ENCODE data around the gene AURKAIP1.

Gene AURKAIP1

GRCh38 chr1:1354271-1355247 lies 20.4 kb downstream of the AURKAIP1 start:
- no peak for DNase-seq
- in situ Hi-C loops (cut with HindIII; ENCODE audit: low pct_ligation_motif_present, low pct_unique_long_range_greater_than_20kb, low sequenced_read_pairs): no loop called here

GRCh38 chr1:1353389-1354151 lies 21.4 kb downstream of the AURKAIP1 start:
- DNase-seq: no peak
- in situ Hi-C loops (cut with HindIII; ENCODE audit: low pct_ligation_motif_present, low pct_unique_long_range_greater_than_20kb, low sequenced_read_pairs): no loop called here

- DNase-seq: no peak
- in situ Hi-C loops (cut with HindIII; ENCODE audit: low pct_ligation_motif_present, low pct_unique_long_range_greater_than_20kb, low sequenced_read_pairs): no loop called here
Observed at GRCh38 chr1:1352786-1353388, 22.1 kb downstream of the AURKAIP1 start.

- DNase-seq: no peak
- in situ Hi-C loops (cut with HindIII; ENCODE audit: low pct_ligation_motif_present, low pct_unique_long_range_greater_than_20kb, low sequenced_read_pairs): no loop called here
Observed at GRCh38 chr1:1351511-1352427, 23.2 kb downstream of the AURKAIP1 start.

- in situ Hi-C loops (cut with HindIII; ENCODE audit: low pct_ligation_motif_present, low pct_unique_long_range_greater_than_20kb, low sequenced_read_pairs): no loop called here
- DNase-seq: peak; percentile 64
Observed at GRCh38 chr1:1349256-1350012, 25.6 kb downstream of the AURKAIP1 start, which contains the start of gene DVL1. Gene DVL1 (minus strand): TSS chr1:1349418. CDS start chr1:1349065, 353 bp downstream.

- in situ Hi-C loops (cut with HindIII; ENCODE audit: low pct_ligation_motif_present, low pct_unique_long_range_greater_than_20kb, low sequenced_read_pairs): no loop called here
- DNase-seq: peak; percentile 34
Observed at GRCh38 chr1:1348420-1349255, 26.4 kb downstream of the AURKAIP1 start.

GRCh38 chr1:1347663-1348419 lies 27.2 kb downstream of the AURKAIP1 start:
- in situ Hi-C loops (cut with HindIII; ENCODE audit: low pct_ligation_motif_present, low pct_unique_long_range_greater_than_20kb, low sequenced_read_pairs): no loop called here
- no peak for DNase-seq

GRCh38 chr1:1347026-1347595 lies 27.9 kb downstream of the AURKAIP1 start:
- in situ Hi-C loops (cut with HindIII; ENCODE audit: low pct_ligation_motif_present, low pct_unique_long_range_greater_than_20kb, low sequenced_read_pairs): no loop called here
- DNase-seq: no peak

- in situ Hi-C loops (cut with HindIII; ENCODE audit: low pct_ligation_motif_present, low pct_unique_long_range_greater_than_20kb, low sequenced_read_pairs): no loop called here
- DNase-seq: no peak
Observed at GRCh38 chr1:1346501-1346890, 28.5 kb downstream of the AURKAIP1 start.

- DNase-seq: no peak
- in situ Hi-C loops (cut with HindIII; ENCODE audit: low pct_ligation_motif_present, low pct_unique_long_range_greater_than_20kb, low sequenced_read_pairs): no loop called here
Observed at GRCh38 chr1:1345860-1346500, 29.0 kb downstream of the AURKAIP1 start.

- in situ Hi-C loops (cut with HindIII; ENCODE audit: low pct_ligation_motif_present, low pct_unique_long_range_greater_than_20kb, low sequenced_read_pairs): no loop called here
- DNase-seq: no peak
Observed at GRCh38 chr1:1345384-1345783, 29.6 kb downstream of the AURKAIP1 start.

- in situ Hi-C loops (cut with HindIII; ENCODE audit: low pct_ligation_motif_present, low pct_unique_long_range_greater_than_20kb, low sequenced_read_pairs): no loop called here
- DNase-seq: peak; percentile 78
Observed at GRCh38 chr1:1344655-1345361, 30.2 kb downstream of the AURKAIP1 start.

- no peak for DNase-seq
- in situ Hi-C loops (cut with HindIII; ENCODE audit: low pct_ligation_motif_present, low pct_unique_long_range_greater_than_20kb, low sequenced_read_pairs): no loop called here
Observed at GRCh38 chr1:1343811-1344421, 31.1 kb downstream of the AURKAIP1 start.

GRCh38 chr1:1342584-1343115 lies 32.4 kb downstream of the AURKAIP1 start:
- no peak for DNase-seq
- in situ Hi-C loops (cut with HindIII; ENCODE audit: low pct_ligation_motif_present, low pct_unique_long_range_greater_than_20kb, low sequenced_read_pairs): no loop called here

Measured in ACHN (cell line).